GM18868 (cell line): ENCODE results near the gene CDC25B.

Experiments used
- ATAC-seq: cut with Tn5 transposase; IDR thresholded peaks from one replicate; pipeline ENCODE4 v1.9.1; 2021; ENCODE audit warnings: mild to moderate bottlenecking, moderate library complexity; ENCODE audit not compliant: unreplicated experiment

CDC25B gene

DNA sequence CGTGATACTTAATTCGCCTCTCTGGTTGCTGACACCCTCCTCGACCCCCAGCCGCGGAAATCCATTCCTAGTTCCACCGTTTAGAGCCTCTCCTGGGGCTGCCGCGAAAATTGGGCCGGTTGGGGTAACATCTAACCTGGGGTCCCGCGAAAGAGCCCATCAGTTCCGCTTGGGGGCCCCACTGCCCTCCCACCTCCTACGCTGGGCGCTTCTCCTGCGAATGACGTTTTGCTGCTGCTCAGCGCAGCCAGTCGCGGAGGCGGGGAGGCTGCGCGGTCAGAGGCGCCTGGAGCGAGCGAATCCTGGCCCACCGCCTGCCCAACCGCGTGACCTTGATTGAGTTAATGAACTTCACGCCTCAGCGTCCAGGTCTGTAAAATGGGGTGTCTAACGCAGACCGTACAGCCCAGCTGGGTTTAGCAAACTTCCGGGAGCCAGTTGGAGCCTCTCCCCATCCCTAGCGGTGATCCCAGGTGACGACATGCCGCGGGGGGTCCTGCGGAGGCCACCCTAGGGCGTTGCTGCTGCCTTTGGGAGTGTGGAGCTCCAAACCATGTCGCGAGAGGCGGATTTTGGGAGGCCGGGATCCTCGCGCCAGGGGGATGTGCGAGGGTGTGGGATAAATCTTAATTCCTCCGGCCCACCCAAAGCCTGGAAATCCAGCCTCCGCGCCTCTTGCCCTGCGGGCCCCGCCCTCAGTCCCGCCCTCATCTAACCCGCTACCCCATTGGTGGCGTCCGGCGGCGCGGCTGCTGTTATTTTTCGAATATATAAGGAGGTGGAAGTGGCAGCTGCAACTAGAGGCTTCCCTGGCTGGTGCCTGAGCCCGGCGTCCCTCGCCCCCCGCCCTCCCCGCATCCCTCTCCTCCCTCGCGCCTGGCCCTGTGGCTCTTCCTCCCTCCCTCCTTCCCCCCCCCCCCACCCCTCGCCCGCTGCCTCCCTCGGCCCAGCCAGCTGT, at the start of gene CDC25B:
CDC25B (plus strand) TSS at position 800 of the 958 bp plus-strand sequence. CDS start 222 bp downstream, outside the sequence.
- peak; percentile 74 for ATAC-seq

DNA sequence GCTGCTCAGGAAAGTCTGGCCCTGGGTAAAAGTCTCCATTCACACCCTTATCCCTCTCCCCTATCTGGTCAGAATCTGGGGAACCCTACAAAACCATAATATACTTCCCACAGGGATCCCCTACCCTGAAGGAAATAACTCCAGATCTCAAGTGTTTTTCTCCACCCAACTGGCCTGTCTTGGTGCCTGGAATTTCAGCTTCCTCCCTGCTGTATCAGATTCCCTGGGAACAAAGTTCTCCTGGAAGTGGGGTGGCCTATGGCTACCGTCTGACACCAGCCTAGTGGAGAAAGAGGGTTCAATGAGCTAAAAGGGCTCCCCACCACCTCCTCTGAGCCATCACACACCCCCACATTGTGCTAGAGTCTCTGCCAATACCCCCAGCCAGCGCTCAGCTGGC, 48.6 kb upstream of the CDC25B start:
- no peak for ATAC-seq

DNA sequence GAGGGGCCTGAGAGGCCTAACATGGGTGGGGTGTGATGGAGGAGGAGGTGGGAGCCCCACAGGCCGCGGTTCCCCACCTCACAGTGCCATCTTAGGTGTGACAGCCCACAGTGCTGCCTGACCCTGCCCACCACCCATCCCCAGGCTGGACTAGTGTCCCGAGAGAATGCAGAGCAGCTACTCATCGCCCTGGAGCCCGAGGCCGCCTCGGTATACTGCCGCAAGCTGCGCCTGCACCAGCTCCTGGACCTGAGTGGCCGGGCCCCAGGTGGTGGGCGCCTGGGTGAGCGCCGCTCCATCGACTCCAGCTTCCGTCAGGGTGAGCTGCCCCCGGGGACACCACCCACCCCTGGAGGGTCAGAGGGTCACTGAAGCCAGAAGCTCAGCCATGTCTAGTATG, 48.0 kb upstream of the CDC25B start:
- no peak for ATAC-seq

DNA sequence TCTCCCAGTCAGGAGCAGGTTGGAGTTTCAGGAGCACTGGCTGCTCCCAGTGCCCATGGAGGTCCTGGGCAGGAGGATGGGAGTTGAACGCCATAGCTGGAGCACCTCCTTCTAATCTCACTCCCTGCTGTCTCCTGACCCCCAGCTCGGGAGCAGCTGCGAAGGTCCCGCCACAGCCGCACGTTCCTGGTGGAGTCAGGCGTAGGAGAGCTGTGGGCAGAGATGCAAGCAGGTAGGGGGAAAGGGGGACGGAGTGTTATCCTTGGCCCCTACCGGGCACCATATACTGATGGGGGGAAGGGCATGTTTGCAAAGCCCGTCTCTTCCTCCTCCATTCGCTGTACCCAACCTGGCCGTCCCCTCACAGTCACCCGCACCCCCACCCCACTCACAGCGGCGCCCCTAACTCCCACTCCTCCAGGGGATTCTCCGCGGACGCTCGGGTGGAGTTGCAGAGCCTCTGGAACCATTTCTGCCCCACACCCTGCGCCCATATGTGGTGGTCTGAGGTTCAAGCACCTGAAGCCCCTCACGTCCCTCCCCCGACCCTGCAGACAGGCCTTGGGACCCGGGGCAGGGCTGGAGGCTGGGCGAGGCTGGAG, 46.9 kb upstream of the CDC25B start:
- no peak for ATAC-seq

DNA sequence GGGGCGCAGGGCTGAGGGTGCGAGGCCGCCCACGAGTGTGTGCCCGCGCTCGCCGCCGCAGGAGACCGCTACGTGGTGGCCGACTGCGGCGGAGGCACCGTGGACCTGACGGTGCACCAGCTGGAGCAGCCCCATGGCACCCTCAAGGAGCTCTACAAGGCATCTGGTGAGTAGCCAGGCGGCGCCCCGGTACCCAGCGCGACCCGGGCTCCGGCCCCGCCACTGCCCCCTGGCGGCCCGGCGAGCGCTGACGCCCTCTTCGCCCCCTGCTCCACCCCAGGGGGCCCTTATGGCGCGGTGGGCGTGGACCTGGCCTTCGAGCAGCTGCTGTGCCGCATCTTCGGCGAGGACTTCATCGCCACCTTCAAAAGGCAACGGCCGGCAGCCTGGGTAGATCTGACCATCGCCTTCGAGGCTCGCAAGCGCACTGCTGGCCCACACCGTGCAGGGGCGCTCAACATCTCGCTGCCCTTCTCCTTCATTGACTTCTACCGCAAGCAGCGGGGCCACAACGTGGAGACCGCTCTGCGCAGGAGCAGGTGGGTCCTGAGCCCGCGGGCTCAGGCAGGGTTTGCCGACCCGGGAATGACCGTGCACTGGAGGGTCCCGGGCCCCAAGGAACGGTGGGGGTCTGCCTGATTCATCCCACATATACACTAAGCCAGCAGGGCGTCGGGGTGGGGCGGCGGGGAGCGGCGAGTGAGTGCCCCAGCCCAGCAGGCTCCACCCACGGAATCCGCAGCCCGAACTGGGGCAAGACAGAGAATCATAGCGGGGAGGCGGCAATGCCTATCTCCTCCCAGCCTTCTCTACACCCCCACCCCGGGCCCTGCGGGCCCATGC, 46.2 kb upstream of the CDC25B start:
- no peak for ATAC-seq

DNA sequence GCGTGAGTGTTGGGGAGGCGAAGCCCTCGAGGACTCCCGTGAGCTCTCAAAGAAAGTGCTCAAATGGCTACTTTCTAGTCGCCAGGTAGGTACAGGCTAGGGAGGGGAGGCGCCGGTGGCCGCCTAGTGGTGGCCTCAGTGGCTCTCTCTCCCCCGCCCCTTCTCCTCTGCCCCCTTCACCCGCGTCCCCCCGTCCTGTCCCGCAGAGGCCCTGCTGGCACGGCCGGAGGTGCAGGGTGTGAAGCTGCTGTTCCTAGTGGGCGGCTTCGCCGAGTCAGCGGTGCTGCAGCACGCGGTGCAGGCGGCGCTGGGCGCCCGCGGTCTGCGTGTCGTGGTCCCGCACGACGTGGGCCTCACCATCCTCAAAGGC, 44.8 kb upstream of the CDC25B start:
- ATAC-seq, result no peak

DNA sequence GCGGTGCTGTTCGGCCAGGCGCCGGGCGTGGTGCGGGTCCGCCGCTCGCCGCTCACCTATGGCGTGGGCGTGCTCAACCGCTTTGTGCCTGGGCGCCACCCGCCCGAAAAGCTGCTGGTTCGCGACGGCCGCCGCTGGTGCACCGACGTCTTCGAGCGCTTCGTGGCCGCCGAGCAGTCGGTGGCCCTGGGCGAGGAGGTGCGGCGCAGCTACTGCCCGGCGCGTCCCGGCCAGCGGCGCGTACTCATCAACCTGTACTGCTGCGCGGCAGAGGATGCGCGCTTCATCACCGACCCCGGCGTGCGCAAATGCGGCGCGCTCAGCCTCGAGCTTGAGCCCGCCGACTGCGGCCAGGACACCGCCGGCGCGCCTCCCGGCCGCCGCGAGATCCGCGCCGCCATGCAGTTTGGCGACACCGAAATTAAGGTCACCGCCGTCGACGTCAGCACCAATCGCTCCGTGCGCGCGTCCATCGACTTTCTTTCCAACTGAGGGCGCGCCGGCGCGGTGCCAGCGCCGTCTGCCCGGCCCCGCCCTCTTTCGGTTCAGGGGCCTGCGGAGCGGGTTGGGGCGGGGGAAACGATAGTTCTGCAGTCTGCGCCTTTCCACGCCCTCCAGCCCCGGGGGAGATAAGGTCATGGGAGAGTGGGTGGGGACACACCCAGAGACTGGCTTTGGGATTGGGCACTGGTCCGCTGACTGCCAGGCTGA, 44.3 kb upstream of the CDC25B start:
- no peak for ATAC-seq

DNA sequence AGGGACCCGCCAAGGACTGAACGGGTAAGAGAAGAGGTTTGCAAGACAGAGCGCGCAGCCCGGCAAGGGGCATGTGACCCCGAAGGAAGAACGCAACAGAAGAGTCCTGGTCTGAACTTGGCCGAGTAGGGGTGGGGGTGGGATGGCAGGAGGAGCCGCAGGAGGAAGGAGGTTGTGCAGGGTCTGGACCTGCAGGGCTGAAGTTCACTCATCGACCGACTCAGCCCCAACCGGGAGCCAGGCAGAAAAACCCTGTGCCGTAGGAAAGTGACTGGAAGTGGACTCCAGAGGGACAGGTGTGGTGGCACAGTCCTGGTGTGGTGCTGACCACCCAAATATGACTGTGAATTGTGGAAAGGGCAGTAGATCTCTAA, 43.7 kb upstream of the CDC25B start:
- ATAC-seq, result no peak

DNA sequence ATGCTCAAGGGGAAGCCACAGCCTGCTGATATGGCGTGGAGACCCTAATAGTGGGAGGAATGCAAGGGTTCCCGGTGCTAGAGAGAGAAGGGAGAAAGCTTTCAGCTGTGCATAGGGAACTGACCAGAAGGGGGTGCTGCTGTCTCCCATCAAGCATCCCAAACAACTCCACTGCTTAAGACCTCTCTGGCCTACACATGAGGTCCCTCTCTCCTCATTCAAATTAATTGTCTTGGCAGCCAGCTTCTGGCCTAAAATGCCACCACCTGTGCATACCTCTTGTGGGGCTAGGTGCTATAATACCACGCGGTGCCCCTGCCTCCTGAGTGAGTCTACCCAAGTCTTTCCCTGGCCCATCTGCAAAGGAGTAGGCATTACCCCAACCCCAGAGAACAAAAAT, 43.0 kb upstream of the CDC25B start:
- no peak for ATAC-seq

DNA sequence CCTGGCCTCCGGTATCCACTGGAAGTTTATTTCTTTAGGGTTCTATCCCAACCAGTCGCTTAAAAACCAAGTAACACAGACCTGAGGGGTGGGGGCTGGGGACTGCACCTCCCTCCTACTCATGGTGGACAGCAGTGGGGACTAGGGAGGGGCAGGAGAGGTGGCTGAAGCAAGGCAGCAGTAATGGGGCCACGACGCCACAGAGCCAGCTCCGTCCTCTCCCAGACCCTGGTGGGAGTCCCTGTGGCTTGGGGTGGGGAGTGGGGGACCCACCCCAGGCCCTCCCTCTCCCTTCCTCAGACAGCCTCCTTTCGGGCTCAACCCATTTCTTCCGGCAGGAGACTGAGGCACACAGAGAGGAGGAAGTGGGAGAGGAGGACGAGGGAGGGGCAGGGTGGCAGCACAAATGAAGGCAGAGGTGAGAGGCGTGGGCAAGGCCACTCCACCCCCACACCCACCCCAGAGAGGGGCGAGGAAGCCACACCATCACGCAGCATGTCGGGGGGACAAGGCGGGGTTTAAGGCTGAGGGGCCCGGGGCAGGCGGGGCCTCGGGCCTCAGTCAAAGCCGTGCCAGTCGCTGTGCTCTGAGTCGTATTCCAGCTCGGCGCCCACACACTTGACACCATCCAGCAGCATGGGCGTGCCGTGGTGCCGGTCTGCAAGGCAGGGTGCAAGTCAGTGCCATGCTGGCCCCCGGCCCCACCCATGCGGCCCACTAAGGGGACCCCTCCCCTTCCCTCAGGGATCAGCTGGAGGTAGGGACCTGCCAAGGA, 42.4 kb upstream of the CDC25B start:
- ATAC-seq, result no peak

DNA sequence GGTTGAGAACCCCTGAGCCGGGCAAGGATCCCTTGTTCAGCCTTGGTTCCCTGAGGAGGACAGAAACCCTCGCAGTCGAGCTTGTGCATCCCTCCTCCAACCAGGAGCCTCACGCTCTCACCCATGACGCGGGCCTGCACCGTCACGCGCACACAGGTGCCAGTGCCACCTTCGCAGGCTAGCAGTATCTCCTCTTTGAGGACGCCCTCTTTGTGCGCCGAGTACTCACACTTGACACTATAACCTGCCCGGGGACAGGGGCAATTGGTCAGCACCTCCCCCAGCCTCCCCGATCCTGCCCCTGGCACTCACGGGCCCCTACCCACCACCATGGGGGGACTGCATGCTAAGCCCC, 41.9 kb upstream of the CDC25B start:
- ATAC-seq, result no peak

DNA sequence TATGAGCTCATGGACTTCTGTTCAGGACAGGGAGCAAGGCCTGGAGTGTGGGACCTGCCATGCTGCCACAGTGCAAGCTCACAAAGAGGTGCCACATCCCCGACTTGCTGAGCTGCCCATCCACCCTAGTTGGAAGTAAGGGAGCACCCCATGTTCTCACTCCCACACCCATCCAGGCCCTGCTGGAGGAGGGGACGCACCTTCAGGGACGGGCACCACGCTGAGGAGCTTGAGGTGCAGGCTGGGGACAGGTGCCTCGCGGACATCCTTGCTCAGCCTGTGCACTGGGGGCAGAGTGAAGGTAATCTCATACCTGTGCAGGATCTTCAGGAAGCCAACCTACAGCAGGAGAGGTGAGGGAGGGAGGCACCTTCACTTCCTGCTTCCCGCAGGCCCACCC, 40.8 kb upstream of the CDC25B start:
- ATAC-seq, result no peak

DNA sequence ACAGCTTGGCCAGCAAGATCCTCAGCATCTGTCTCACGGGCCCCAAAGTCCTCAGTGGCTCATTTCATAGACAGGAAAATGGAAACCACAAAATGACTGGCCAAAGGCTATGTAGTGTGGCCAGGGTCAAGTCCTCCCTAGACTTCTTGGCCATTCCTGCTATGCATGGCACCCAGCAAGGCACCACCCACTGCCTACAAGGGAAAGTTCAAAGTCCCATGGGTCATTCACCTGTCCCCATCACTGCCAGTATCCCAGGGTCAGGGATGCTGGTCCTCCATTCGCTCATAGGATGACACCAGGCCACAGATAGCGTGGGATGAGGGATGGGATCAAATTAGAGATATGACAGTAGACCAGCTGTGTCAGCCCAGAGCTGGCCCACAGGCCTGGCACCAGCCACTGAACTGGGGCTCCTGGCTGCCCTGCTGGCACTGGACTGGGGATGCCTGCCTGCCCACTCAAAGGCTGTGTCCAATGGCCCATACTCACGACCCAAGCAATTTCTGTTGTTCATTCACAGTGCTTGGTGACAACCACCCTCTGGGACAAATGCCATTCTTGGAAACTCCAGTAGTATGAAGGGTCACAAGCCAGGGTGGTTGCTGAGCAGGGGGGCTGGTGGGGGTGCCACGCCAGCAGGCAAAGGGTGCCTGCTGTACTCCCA, 40.2 kb upstream of the CDC25B start:
- no peak for ATAC-seq

DNA sequence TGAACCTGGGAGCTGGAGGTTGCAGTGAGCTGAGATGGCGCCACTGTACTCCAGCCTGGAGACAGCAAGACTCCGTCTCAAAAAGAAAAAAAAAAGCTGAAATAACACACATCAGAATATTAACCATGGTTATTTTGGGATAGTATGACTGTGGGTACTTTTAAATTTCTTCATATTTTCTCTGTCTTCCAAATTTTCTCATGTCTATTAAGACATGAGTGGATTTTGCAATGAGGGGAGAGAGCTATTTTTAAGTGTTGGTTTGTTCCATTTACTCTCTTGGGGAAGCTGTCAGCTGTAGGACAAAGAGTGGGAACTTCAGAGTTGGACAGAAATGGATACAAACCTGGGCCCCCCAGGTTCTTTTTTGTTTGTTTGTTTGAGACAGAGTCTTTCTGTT, 38.8 kb upstream of the CDC25B start:
- ATAC-seq, result no peak

DNA sequence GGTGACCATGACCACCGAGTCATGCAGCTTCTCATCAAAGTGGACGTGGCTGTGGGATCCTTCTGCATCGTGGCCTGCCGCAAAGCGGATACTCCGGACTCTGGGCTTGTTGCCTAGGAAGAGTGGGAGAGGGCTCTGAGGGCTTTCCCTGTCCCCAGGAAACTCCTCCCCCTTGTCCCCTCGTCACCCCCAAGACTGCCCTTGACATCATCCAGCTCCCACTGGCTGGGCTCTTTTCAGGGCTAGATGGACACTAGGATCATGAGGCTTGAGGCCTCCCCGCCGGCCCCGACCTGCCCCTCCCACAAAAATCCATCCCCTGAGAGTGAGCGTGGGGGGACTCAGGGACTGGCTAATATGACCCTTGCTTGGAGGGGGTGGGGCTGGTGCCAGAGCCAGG, 37.5 kb upstream of the CDC25B start:
- no peak for ATAC-seq

DNA sequence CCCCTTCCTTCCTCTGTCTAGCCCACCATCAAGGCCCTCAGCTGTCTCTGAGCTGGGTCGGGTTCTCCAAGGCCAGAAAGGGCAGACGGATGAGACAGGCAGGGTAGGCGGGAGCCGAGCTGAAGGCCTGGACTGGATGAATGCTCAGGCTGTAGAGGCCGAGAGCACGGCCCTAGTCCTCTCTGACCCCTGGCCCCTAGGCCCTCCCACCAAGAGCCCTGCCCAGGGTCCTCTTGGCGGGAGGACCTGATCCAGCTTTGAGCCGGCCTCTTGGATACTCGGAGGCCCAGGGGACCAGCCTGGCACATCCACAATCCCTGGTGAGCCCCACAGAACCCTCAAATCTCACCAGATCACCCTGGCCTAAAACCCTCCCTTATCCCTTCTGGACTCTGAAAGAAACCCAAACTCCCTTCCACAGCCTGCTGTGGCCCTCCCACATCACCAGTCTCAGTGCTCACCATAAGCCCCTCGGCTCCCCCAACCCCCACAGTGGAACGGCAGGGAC, 36.7 kb upstream of the CDC25B start:
- ATAC-seq, result no peak

DNA sequence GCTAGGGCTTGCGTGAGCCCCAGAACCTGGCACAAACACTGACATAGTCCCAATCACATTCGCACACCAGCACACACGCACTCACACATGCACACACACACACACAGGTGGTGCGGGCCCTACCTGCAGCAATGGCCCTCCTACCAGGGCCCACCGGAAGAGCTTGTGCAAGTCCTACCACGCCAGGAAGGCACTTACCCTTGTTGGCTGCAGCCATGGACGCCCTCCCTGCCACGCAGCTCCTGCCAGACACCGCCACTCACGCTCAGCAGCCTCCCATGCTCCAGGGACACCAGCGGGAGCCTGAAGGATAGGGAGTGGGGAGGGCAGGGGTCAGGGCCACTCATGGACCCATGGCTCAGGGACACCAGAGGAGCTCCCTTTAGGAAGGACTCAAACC, 36.2 kb upstream of the CDC25B start:
- no peak for ATAC-seq

DNA sequence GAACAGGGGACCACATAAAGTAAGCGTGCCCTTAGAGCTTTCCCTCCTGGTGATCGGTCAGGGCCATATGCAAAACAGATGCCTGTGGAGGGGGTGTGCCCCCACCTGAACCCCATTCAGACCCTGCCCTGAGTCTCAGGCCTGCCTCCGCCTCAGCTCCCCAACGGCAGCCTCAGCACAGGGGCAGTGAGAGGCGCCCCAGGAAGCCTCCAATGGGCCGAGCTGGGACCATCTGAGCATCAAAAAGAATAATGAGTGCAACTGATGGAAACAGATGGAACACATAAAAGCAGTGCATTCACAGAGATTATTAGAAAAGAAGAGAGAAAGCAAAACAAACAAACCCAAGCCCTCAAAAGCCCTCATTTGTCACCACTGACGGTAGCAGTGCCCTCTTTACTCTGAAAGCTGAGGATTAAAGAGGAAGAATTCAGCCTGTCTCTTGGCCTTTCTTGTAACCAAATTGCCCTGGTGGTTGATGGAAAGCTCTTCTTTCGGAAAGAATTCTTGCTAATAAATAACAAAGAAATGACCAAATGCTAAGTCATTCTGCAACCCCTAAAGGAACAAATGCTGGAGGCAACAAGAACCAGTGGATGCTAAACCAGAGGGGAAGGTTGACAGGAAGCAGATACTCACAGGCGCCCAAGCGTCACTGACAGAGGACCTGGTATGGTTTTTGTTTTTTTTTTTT, 35.3 kb upstream of the CDC25B start:
- ATAC-seq, result no peak
